GM12801 (cell line): ENCODE results near the gene ABT1.

Source experiments
- CTCF ChIP-seq: IDR thresholded peaks from one replicate; pipeline ENCODE4 v1.5.1; 2011; ENCODE audit warnings: control low read depth; ENCODE audit not compliant: insufficient read length; ENCODE audit errors: extremely low read depth

Gene ABT1

DNA sequence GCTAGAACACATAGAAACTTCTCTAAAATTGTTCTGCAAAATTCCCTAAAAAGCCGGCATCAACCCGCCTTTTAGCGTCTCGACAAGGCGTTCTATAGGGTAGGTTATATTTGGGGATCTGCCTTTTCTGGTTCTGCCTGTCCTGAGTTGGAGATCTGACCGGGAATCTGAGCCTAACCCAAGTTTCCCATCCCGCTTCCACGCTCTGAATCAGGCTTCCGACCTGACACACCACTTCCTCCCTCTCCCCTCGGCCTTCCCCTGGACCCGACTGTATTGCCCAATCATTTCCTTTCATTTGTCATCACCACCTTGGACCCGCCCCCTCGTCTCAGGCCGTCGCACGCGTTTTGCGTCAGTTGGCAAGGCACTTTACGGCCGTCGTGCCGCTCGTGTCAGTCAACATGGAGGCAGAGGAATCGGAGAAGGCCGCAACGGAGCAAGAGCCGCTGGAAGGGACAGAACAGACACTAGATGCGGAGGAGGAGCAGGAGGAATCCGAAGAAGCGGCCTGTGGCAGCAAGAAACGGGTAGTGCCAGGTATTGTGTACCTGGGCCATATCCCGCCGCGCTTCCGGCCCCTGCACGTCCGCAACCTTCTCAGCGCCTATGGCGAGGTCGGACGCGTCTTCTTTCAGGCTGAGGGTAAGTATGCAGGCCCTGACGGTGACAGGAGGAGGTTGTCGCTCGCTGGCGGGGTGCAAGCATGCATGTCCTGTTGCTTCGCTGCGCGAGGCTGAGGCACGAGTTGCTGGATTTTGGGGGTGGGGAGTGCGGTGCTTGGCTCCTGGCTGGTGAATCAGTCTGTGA lies at the start of gene ABT1:
ABT1 (plus strand) TSS at position 375 of the 810 bp plus-strand sequence; CDS start at position 405, 30 bp downstream.
- no peak for TF ChIP-seq CTCF

DNA sequence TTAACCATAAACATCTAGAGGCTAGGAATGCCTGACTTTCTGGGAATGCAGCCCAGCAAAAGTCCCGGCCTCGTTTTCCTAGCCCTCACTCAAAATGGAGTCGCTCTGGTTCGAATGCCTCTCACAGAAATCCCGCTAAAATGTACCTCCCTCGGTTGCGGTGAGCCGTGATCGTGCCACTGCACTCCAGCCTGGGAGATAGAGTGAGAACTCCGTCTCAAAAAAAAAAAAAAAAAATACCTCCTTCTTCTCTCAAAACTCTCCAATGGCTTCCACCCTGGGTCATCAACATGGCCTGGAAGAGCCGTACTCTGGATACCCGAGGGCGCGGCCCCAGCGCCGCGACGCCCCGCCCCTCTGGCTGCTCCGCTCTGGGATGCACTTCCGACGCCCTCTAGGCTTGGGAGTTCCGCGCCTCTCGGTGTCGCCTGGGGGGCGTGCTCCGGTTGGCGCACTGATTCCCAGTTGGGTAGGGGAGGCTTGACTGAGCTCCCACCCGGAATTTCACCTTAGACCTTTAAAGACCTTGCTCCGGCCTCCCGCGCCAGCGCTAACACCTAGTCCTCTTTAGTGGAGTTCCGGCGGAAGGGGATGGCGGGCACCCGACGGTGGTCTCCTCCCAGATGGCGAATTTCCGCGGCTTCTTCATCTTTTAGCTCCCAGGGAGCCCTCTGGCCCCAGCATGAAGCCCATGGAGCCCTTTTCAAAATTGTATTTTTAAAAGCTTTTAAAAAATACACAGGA lies 46.3 kb upstream of the ABT1 start:
- TF ChIP-seq CTCF, result no peak

- TF ChIP-seq CTCF, result no peak
These were observed 44.5 kb upstream of the ABT1 start for GRCh38 chr6:26552205-26552604.

- no peak for TF ChIP-seq CTCF
These were observed 44.0 kb upstream of the ABT1 start for GRCh38 chr6:26552640-26553188.

GRCh38 chr6:26553264-26553634 lies 43.5 kb upstream of the ABT1 start:
- TF ChIP-seq CTCF, result no peak

GRCh38 chr6:26553635-26554446 lies 42.9 kb upstream of the ABT1 start:
- TF ChIP-seq CTCF, result no peak

GRCh38 chr6:26554447-26554696 lies 42.4 kb upstream of the ABT1 start:
- TF ChIP-seq CTCF, result no peak
